Thoracic aorta (tissue), 2 donors: ENCODE data around the gene LRMDA. TPM values are rescaled to one million over a fixed set of nuclear protein-coding genes. Genes with fewer than 3 reads are reported as not detected.

Experiments used
- ATAC-seq: fragments of 150-250 bp; one replicate; pipeline ENCODE4 v1.8.0; 2017; ENCODE audit warnings: low read depth; ENCODE audit not compliant: insufficient number of reproducible peaks, low FRiP score
- DNase-seq: peaks from one replicate; pipeline ENCODE4 v3.0.0-alpha.2; 2020; ENCODE audit warnings: low spot score
- H3K27ac ChIP-seq, 2 donors: fragments of 200-600 bp; sonication (generic); 1 replicate in 1 of 2; 2 replicates in 1 of 2; pipeline ENCODE4 v1.5.1; 2016; ENCODE audit warnings: mild to moderate bottlenecking in 2 of 2, moderate library complexity in 2 of 2
- H3K27me3 ChIP-seq: fragments of 200-600 bp; sonication (generic); replicated peaks from 2 replicates; pipeline ENCODE4 v1.6.0; 2016; ENCODE audit warnings: mild to moderate bottlenecking; ENCODE audit not compliant: insufficient read depth
- H3K36me3 ChIP-seq: fragments of 200-600 bp; sonication (generic); one replicate; pipeline ENCODE4 v1.5.1; 2016
- H3K4me1 ChIP-seq, 2 donors: fragments of 200-600 bp; sonication (generic); 1 replicate in 1 of 2; 2 replicates in 1 of 2; pipeline versions ENCODE4 v1.5.1 to v1.6.0; 2016; ENCODE audit warnings: low read depth in 2 of 2, mild to moderate bottlenecking in 1 of 2; ENCODE audit not compliant: control insufficient read depth in 1 of 2
- H3K4me3 ChIP-seq: fragments of 200-600 bp; sonication (generic); 2 replicates; pipeline ENCODE4 v1.5.1; 2016; ENCODE audit warnings: mild to moderate bottlenecking
- H3K9me3 ChIP-seq: fragments of 200-600 bp; sonication (generic); 2 replicates; pipeline ENCODE4 v1.5.1; 2016
- CTCF ChIP-seq: fragments of 200-600 bp; sonication (generic); IDR thresholded peaks from one replicate; pipeline ENCODE4 v1.5.1; 2019; ENCODE audit warnings: antibody characterized with exemption
- total RNA-seq, 2 donors: library from RNA; depleted of rRNA; stranded (reverse); fragments of >200 nt; gene quantifications; one replicate each; pipeline versions ENCODE4 v1.1.0 to v1.2.3, GENCODE V29; 2016

The LRMDA gene
- total RNA-seq, 2 donors from 2014 or later = 8.3 to 36.6 TPM

- Histone ChIP-seq H3K4me3 (no peak overlapping the region), H3K4me1 (no peaks in the 10 kb centered on the region), H3K27ac (no peak overlapping the region), H3K27me3 (no peaks in the 10 kb centered on the region), H3K36me3 (no peaks in the 10 kb centered on the region), H3K9me3 (no peaks in the 10 kb centered on the region)
- ATAC-seq (no peak), DNase-seq (no peak)
- TF ChIP-seq CTCF = no peak
Measured at GRCh38 chr10:76026905-76027304, 595.5 kb downstream of the LRMDA start.

DNA sequence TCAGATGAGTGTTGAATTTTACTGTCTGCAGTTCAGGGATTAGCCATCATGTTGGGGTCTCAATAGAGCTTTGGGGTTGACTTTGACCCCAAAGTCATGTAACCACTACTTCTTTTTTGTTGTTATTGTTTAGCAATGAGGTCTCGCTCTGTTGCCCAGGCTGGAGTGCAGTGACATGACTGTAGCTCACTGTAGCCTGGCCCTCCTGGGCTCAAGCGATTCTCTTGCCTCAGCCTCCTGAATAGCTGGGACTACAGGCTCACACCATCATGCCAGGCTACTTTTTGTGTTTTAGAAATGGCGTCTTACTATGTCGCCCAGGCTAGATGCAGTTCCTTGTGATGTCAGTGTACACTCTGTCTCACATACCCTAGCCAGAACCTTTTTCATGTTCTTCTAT lies 598.4 kb downstream of the LRMDA start:
- DNase-seq (no peak), ATAC-seq (no peak)
- no peaks in the 10 kb centered on the region for H3K27me3 ChIP-seq
- H3K27ac ChIP-seq = no peak overlapping the region
- no peak for TF ChIP-seq CTCF
- no peaks in the 10 kb centered on the region for H3K9me3 ChIP-seq
- peaks cover 10 to 18% of the 10 kb centered on the region in 2 donors for H3K4me1 ChIP-seq
- no peak overlapping the region for H3K4me3 ChIP-seq
- H3K36me3 ChIP-seq = no peaks in the 10 kb centered on the region

- DNase-seq (no peak), ATAC-seq (no peak)
- no peaks in the 10 kb centered on the region for H3K9me3 ChIP-seq
- no peak overlapping the region for H3K27ac ChIP-seq
- no peak for TF ChIP-seq CTCF
- peaks cover 14 to 31% of the 10 kb centered on the region in 2 donors for H3K4me1 ChIP-seq
- no peaks in the 10 kb centered on the region for H3K27me3 ChIP-seq
- H3K4me3 ChIP-seq = no peak overlapping the region
- no peaks in the 10 kb centered on the region for H3K36me3 ChIP-seq
Measured at GRCh38 chr10:76031099-76031498, 599.7 kb downstream of the LRMDA start.

- H3K4me1 ChIP-seq = peaks cover 14 to 38% of the 10 kb centered on the region in 2 donors
- TF ChIP-seq CTCF = no peak
- H3K9me3 ChIP-seq = no peaks in the 10 kb centered on the region
- no peak overlapping the region for H3K27ac ChIP-seq
- no peak for ATAC-seq
- no peak for DNase-seq
- no peaks in the 10 kb centered on the region for H3K27me3 ChIP-seq
- no peaks in the 10 kb centered on the region for H3K36me3 ChIP-seq
- H3K4me3 ChIP-seq = no peak overlapping the region
Measured at GRCh38 chr10:76031769-76032699, 600.6 kb downstream of the LRMDA start.

GRCh38 chr10:76032700-76033039 lies 601.2 kb downstream of the LRMDA start:
- H3K4me1 ChIP-seq = peaks cover 14 to 40% of the 10 kb centered on the region in 2 donors
- H3K27ac ChIP-seq = no peak overlapping the region
- no peaks in the 10 kb centered on the region for H3K9me3 ChIP-seq
- TF ChIP-seq CTCF = no peak
- no peak for ATAC-seq
- no peaks in the 10 kb centered on the region for H3K36me3 ChIP-seq
- no peaks in the 10 kb centered on the region for H3K27me3 ChIP-seq
- no peak overlapping the region for H3K4me3 ChIP-seq
- DNase-seq = no peak
